IMR-90 (cell line): ENCODE data around the gene ANKRD13D. TPM values are rescaled to one million over a fixed set of nuclear protein-coding genes. Genes with fewer than 3 reads are reported as not detected.
A peak's percentile ranks its signal among the peaks of the same experiment; 100 is the strongest.

Source experiments
- ATAC-seq: fragments of 200-7000 bp; cut with Tn5 transposase; 2 replicates; pipeline ENCODE4 v1.9.1; 2020; ENCODE audit warnings: low read depth, mild to moderate bottlenecking, moderate library complexity
- BruUV-seq: library from RNA; stranded (reverse); fragments of 400-500 nt; replicated peaks from 2 replicates; lab custom pipeline; 2021; lab: Mats Ljungman, UMichigan
- CTCF ChIA-PET: fragments of 300-600 bp; formaldehyde crosslinking; extraction: SDS; loops from one replicate; lab custom pipeline; 2021; ENCODE audit warnings: antibody characterized with exemption; lab: Yijun Ruan, JAX
- POLR2A ChIA-PET: fragments of 300-600 bp; sonication (Branson Sonifier 250); formaldehyde crosslinking; loops from one replicate; lab custom pipeline; 2022; ENCODE audit warnings: antibody characterized with exemption; ENCODE audit not compliant: unreplicated experiment; lab: Charles Lee
- DNase-seq: peaks from one replicate; pipeline ENCODE4 v3.0.0; 2013
- H2AFZ ChIP-seq: replicated peaks from 2 replicates; pipeline ENCODE3; 2013; ENCODE audit warnings: low read length, mild to moderate bottlenecking; ENCODE audit not compliant: poor library complexity
- H2AK5ac ChIP-seq: 2 replicates; pipeline ENCODE4 v1.6.1; 2013; ENCODE audit warnings: low read depth, low read length, inconsistent platforms
- H2AK9ac ChIP-seq: replicated peaks from 2 replicates; pipeline ENCODE3; 2013; ENCODE audit warnings: mild to moderate bottlenecking, low read depth, low read length, moderate library complexity; ENCODE audit not compliant: poor library complexity
- H2BK120ac ChIP-seq: 2 replicates; pipeline ENCODE4 v1.6.1; 2013; ENCODE audit warnings: low read depth, low read length, inconsistent platforms
- H2BK15ac ChIP-seq: 3 replicates; pipeline ENCODE4 v1.6.1; 2013; ENCODE audit warnings: low read depth, low read length, inconsistent platforms
- H2BK20ac ChIP-seq: 2 replicates; pipeline ENCODE4 v1.6.1; 2013; ENCODE audit warnings: low read depth, mild to moderate bottlenecking, inconsistent platforms, low read length, moderate library complexity
- H2BK5ac ChIP-seq: 2 replicates; pipeline ENCODE4 v1.6.1; 2013; ENCODE audit warnings: mild to moderate bottlenecking, low read depth, low read length, inconsistent platforms; ENCODE audit not compliant: poor library complexity, severe bottlenecking
- H3K14ac ChIP-seq: replicated peaks from 2 replicates; pipeline ENCODE4 v1.6.1; 2013; ENCODE audit warnings: low read depth, low read length, inconsistent platforms
- H3K18ac ChIP-seq: 2 replicates; pipeline ENCODE4 v1.6.1; 2013; ENCODE audit warnings: low read depth, low read length, control low read depth
- H3K23ac ChIP-seq: 2 replicates; pipeline ENCODE4 v1.6.1; 2013; ENCODE audit warnings: low read depth, low read length, inconsistent platforms
- H3K27ac ChIP-seq: 2 replicates; pipeline ENCODE4 v1.5.1; 2013; ENCODE audit warnings: mild to moderate bottlenecking, control low read depth, low read length; ENCODE audit not compliant: insufficient read depth
- H3K27me3 ChIP-seq: 2 replicates; pipeline ENCODE4 v1.6.1; 2013; ENCODE audit warnings: low read length; ENCODE audit not compliant: control insufficient read depth, insufficient read depth
- H3K36me3 ChIP-seq: 2 replicates; pipeline ENCODE4 v1.6.1; 2013; ENCODE audit warnings: low read length, mixed read lengths; ENCODE audit not compliant: control insufficient read depth, insufficient read depth
- H3K4ac ChIP-seq: 2 replicates; pipeline ENCODE4 v1.6.1; 2013; ENCODE audit warnings: low read depth, low read length, inconsistent platforms
- H3K4me1 ChIP-seq: 2 replicates; pipeline ENCODE4 v1.6.1; 2013; ENCODE audit warnings: low read length, mixed read lengths; ENCODE audit not compliant: control insufficient read depth, insufficient read depth
- H3K4me2 ChIP-seq: 2 replicates; pipeline ENCODE4 v1.6.1; 2013; ENCODE audit warnings: low read depth, mild to moderate bottlenecking, control low read depth, low read length, moderate library complexity
- H3K4me3 ChIP-seq: 2 replicates; pipeline ENCODE4 v1.5.1; 2013; ENCODE audit warnings: low read depth, mild to moderate bottlenecking, control low read depth, low read length, moderate library complexity; ENCODE audit not compliant: insufficient read depth
- H3K56ac ChIP-seq: 2 replicates; pipeline ENCODE4 v1.6.1; 2013; ENCODE audit warnings: low read length, inconsistent platforms; ENCODE audit not compliant: insufficient read depth; ENCODE audit errors: extremely low read depth
- H3K79me1 ChIP-seq, 2 experiments: 2 replicates each; pipeline ENCODE4 v1.6.1; 2013; ENCODE audit warnings: low read length in 2 of 2, inconsistent platforms in 1 of 2, low read depth in 1 of 2
- H3K9ac ChIP-seq: 2 replicates; pipeline ENCODE4 v1.6.1; 2013; ENCODE audit warnings: low read depth, low read length, control low read depth
- H3K9me1 ChIP-seq: 2 replicates; pipeline ENCODE4 v1.6.1; 2013; ENCODE audit warnings: low read length, inconsistent platforms; ENCODE audit not compliant: insufficient read depth
- H3K9me3 ChIP-seq: 2 replicates; pipeline ENCODE4 v1.6.1; 2013; ENCODE audit warnings: low read length; ENCODE audit not compliant: control insufficient read depth, insufficient read depth
- H4K20me1 ChIP-seq: 2 replicates; pipeline ENCODE4 v1.6.1; 2013; ENCODE audit warnings: low read length, inconsistent platforms; ENCODE audit not compliant: insufficient read depth
- H4K5ac ChIP-seq: 2 replicates; pipeline ENCODE4 v1.6.1; 2013; ENCODE audit warnings: mild to moderate bottlenecking, low read depth, low read length, control low read depth
- H4K8ac ChIP-seq, 2 experiments: 2 replicates each; pipeline ENCODE4 v1.6.1; 2013; ENCODE audit warnings: low read depth in 2 of 2, low read length in 2 of 2, control low read depth in 1 of 2, inconsistent platforms in 1 of 2
- H4K91ac ChIP-seq: 2 replicates; pipeline ENCODE4 v1.6.1; 2013; ENCODE audit warnings: low read depth, low read length, inconsistent platforms; ENCODE audit not compliant: insufficient read depth
- CEBPB ChIP-seq: IDR thresholded peaks from 2 replicates; pipeline ENCODE4 v1.6.1; 2012; ENCODE audit warnings: low read depth, low read length, improper control_type of control experiment
- FOS ChIP-seq: fragments of 150-350 bp; IDR thresholded peaks from 2 replicates; pipeline ENCODE4 v1.6.1; 2016; ENCODE audit warnings: low read depth, low read length
- MAZ ChIP-seq: IDR thresholded peaks from 2 replicates; pipeline ENCODE4 v1.6.1; 2012; ENCODE audit warnings: low read depth, mild to moderate bottlenecking, low read length, improper control_type of control experiment, moderate library complexity, borderline replicate concordance
- MXI1 ChIP-seq: IDR thresholded peaks from 2 replicates; pipeline ENCODE4 v1.6.1; 2012; ENCODE audit warnings: low read depth, mild to moderate bottlenecking, low read length, moderate library complexity, borderline replicate concordance
- NFE2L2 ChIP-seq: fragments of 150-350 bp; IDR thresholded peaks from 2 replicates; pipeline ENCODE4 v1.6.1; 2016; ENCODE audit warnings: low read depth, mild to moderate bottlenecking, low read length
- RAD21 ChIP-seq: IDR thresholded peaks from 2 replicates; pipeline ENCODE4 v1.6.1; 2012; ENCODE audit warnings: low read length, improper control_type of control experiment
- RCOR1 ChIP-seq: IDR thresholded peaks from 2 replicates; pipeline ENCODE4 v1.6.1; 2012; ENCODE audit warnings: mild to moderate bottlenecking, low read length, improper control_type of control experiment; ENCODE audit not compliant: insufficient replicate concordance
- SMC3 ChIP-seq: fragments of 150-350 bp; IDR thresholded peaks from 2 replicates; pipeline ENCODE4 v1.6.1; 2016; ENCODE audit warnings: low read depth, mild to moderate bottlenecking, antibody characterized with exemption, low read length, moderate library complexity
- WGBS, 2 experiments: methylation state at CpG; one replicate each; pipeline versions ENCODE4 v1.1.5 to v1.1.7; 2013; ENCODE audit warnings: missing lambda C conversion rate in 2 of 2; ENCODE audit not compliant: insufficient read length in 1 of 2; ENCODE audit errors: extremely low coverage in 2 of 2; 5-methylcytosine and 5-hydroxymethylcytosine counted together
- dilution Hi-C: fragments of 300-500 bp; cut with HindIII; formaldehyde crosslinking; loops from one replicate; pipeline ENCODE4 v1.14.3; 2018; ENCODE audit warnings: low sequenced_read_pairs; ENCODE audit not compliant: unreplicated experiment
- in situ Hi-C: fragments of 300-500 bp; cut with MboI; formaldehyde crosslinking; loops from 3 replicates; pipeline ENCODE4 v1.14.3; 2019; ENCODE audit warnings: low sequenced_read_pairs, inconsistent platforms, mixed read lengths
- intact Hi-C: fragments of 100-400 bp; cut with micrococcal nuclease; formaldehyde crosslinking; loops from 2 replicates; pipeline ENCODE4 v1.10.0; 2022
- polyA plus RNA-seq, 3 experiments: library from polyadenylated mRNA; depleted of rRNA; stranded (reverse); fragments of >200 nt; gene quantifications; 2 replicates each; pipeline ENCODE4 v1.2.3, GENCODE V29; 2012; ENCODE audit warnings: low replicate concordance in 1 of 3
- total RNA-seq: library from RNA; depleted of rRNA; stranded (reverse); fragments of >200 nt; gene quantifications from 2 replicates; pipeline ENCODE4 v1.2.3, GENCODE V29; 2012
- TF ChIP-seq, protein P1 (sequence below): conservative IDR thresholded peaks from 2 replicates; pipeline ENCODE4 v1.5.1; 2012; ENCODE audit warnings: mild to moderate bottlenecking, low read depth, low read length, improper control_type of control experiment
- TF ChIP-seq, protein P2 (sequence below): fragments of 150-350 bp; IDR thresholded peaks from 2 replicates; pipeline ENCODE4 v1.6.1; 2016; ENCODE audit warnings: low read depth, mild to moderate bottlenecking, low read length, moderate library complexity, borderline replicate concordance

The ANKRD13D gene
- total and polyA plus RNA-seq, 2 of the 4 experiments (the other 2 are of a cell fraction) = 7.3 to 38.4 TPM

DNA sequence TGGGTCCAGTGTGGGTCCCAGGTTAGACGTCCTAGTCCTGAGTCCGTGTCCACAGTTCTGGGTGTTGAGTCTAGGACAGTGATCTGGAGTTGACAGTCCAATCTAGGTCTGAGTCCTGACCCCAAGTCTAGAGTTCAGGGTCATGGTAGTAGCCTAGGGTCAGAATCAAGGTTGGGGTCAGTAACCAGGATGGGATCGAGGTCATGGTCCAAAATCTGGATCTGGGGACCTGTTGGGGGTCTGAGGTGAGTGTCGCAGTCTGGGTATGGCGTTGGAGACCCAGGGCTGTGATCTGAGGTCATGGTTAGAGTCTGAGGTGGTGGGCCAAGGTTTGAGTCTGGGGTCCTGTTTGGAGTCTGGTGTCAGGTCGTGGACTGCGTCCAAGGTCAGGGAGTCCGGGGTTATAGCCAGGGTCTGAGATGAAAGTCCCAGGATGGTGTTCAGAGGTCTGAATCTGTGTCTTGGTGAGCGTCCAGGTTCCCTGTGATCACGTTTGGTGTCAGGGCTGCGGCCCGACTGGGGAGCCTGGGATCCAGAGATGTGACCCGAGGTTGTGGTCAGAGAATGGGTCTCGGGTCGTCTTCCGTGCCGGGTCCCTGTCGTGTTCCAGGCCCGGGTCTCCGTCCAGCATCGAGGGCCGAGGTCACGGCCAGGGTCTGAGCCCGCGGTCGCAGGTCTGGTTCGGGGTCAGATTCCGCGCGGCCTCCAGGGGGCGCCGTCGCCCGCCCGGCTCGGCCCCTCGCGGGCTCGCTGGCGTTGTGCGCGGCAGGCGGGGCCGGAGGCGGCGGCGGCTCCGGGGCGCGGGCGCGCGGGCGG lies 23.3 kb upstream of the ANKRD13D start:
- Histone ChIP-seq H2AK9ac (peak overlapping the region; percentile 93), H3K23ac (no peak overlapping the region; the same call in 1 of the 2 replicates), H4K8ac (peak overlapping the region; percentile 24 to 83; a peak in 2 of 4 replicates), H4K91ac (peak overlapping the region; percentile 68), H2BK20ac (no peak overlapping the region), H2AK5ac (peak overlapping the region; percentile 43), H3K27ac (no peak overlapping the region), H3K4me1 (peaks cover 35% of the 10 kb centered on the region), H3K27me3 (no peaks in the 10 kb centered on the region), H3K36me3 (peaks cover 10% of the 10 kb centered on the region; the same call in 1 of the 2 replicates), H3K4me3 (peak overlapping the region; percentile 78), H2BK5ac (peak overlapping the region; percentile 27), H2BK120ac (peak overlapping the region; percentile 51), H4K5ac (peak overlapping the region; percentile 94; the same call in 1 of the 2 replicates), H3K4me2 (peak overlapping the region; percentile 60), H3K14ac (no peak overlapping the region), H3K9me1 (peaks cover 31% of the 10 kb centered on the region), H3K79me1 (peaks cover 18 to 52% of the 10 kb centered on the region in 2 experiments; a peak in 3 of 4 replicates), H3K56ac (no peak overlapping the region), H3K4ac (peak overlapping the region; percentile 55; the same call in 1 of the 2 replicates), H2BK15ac (peak overlapping the region; percentile 7; the same call in 1 of the 3 replicates), H3K18ac (no peak overlapping the region), H4K20me1 (peaks cover 33% of the 10 kb centered on the region), H3K9me3 (no peaks in the 10 kb centered on the region), H2AFZ (peak overlapping the region; percentile 93), H3K9ac (no peak overlapping the region)
- POLR2A ChIA-PET = interaction anchor here (0.6 kb wide), 1 partner anchor 87 kb away, joined by 10 read pairs; no protein-coding TSS in a partner anchor
- in situ Hi-C loops (no loop called here), intact Hi-C loops (loop anchor here (1.0 kb wide), 2 partner anchors 36 to 51 kb away; no protein-coding TSS in a partner anchor), dilution Hi-C loops (no loop called here)
- BruUV-seq = no TSS peak
- TF ChIP-seq RCOR1 (no peak), RAD21 (peak; percentile 73), FOS (no peak), NFE2L2 (no peak), MXI1 (no peak), SMC3 (peak; percentile 69), CEBPB (no peak), MAZ (peak; percentile 44; the same call in 1 of the 2 replicates)
- TF ChIP-seq, protein P1, sequence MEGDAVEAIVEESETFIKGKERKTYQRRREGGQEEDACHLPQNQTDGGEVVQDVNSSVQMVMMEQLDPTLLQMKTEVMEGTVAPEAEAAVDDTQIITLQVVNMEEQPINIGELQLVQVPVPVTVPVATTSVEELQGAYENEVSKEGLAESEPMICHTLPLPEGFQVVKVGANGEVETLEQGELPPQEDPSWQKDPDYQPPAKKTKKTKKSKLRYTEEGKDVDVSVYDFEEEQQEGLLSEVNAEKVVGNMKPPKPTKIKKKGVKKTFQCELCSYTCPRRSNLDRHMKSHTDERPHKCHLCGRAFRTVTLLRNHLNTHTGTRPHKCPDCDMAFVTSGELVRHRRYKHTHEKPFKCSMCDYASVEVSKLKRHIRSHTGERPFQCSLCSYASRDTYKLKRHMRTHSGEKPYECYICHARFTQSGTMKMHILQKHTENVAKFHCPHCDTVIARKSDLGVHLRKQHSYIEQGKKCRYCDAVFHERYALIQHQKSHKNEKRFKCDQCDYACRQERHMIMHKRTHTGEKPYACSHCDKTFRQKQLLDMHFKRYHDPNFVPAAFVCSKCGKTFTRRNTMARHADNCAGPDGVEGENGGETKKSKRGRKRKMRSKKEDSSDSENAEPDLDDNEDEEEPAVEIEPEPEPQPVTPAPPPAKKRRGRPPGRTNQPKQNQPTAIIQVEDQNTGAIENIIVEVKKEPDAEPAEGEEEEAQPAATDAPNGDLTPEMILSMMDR = peak; percentile 75
- TF ChIP-seq, protein P2, sequence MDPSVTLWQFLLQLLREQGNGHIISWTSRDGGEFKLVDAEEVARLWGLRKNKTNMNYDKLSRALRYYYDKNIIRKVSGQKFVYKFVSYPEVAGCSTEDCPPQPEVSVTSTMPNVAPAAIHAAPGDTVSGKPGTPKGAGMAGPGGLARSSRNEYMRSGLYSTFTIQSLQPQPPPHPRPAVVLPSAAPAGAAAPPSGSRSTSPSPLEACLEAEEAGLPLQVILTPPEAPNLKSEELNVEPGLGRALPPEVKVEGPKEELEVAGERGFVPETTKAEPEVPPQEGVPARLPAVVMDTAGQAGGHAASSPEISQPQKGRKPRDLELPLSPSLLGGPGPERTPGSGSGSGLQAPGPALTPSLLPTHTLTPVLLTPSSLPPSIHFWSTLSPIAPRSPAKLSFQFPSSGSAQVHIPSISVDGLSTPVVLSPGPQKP = no peak
- ATAC-seq (peak; percentile 73), DNase-seq (peak; percentile 33)
- 11% methylated on average over 41 of the region's 54 CpGs; no CpG with 5 or more reads in 1 of the 2 experiments for WGBS, 2 experiments
- CTCF ChIA-PET = interaction anchor here (0.6 to 3.1 kb wide), 4 partner anchors 11 to 112 kb away, joined by 3 to 10 read pairs (median 4); no protein-coding TSS in a partner anchor
